HG02840 (cell line): Measurements from ENCODE around the gene SOS2.

Experiments used
- ATAC-seq: cut with Tn5 transposase; IDR thresholded peaks from one replicate; pipeline ENCODE4 v1.9.1; 2021; ENCODE audit warnings: mild to moderate bottlenecking, moderate library complexity, moderate number of reproducible peaks; ENCODE audit not compliant: unreplicated experiment, low FRiP score

SOS2 gene

GRCh38 chr14:50231475-50232275 lies at the start of gene SOS2:
SOS2 (minus strand) TSS chr14:50231578; CDS start chr14:50231283, 295 bp downstream.
- peak; percentile 88 for ATAC-seq

GRCh38 chr14:50272498-50272897 lies 41.1 kb upstream of the SOS2 start:
- no peak for ATAC-seq

GRCh38 chr14:50270932-50271331 lies 39.6 kb upstream of the SOS2 start:
- no peak for ATAC-seq

GRCh38 chr14:50265029-50265428 lies 33.7 kb upstream of the SOS2 start:
- ATAC-seq, result no peak

- ATAC-seq, result no peak
Measured at GRCh38 chr14:50263321-50263720, 31.9 kb upstream of the SOS2 start.

- ATAC-seq, result no peak
Measured at GRCh38 chr14:50262865-50263264, 31.5 kb upstream of the SOS2 start.

- no peak for ATAC-seq
Measured at GRCh38 chr14:50260511-50260910, 29.1 kb upstream of the SOS2 start.

- no peak for ATAC-seq
Measured at GRCh38 chr14:50260072-50260471, 28.7 kb upstream of the SOS2 start.

- ATAC-seq, result no peak
Measured at GRCh38 chr14:50257732-50258131, 26.4 kb upstream of the SOS2 start.

GRCh38 chr14:50254248-50254647 lies 22.9 kb upstream of the SOS2 start:
- ATAC-seq, result no peak

- ATAC-seq, result no peak
Measured at GRCh38 chr14:50249136-50249775, 17.9 kb upstream of the SOS2 start.

- no peak for ATAC-seq
Measured at GRCh38 chr14:50247245-50247644, 15.9 kb upstream of the SOS2 start.

GRCh38 chr14:50242566-50243310 lies 11.4 kb upstream of the SOS2 start:
- ATAC-seq, result no peak

- ATAC-seq, result no peak
Measured at GRCh38 chr14:50242096-50242495, 10.7 kb upstream of the SOS2 start.

- no peak for ATAC-seq
Measured at GRCh38 chr14:50237427-50237826, 6.0 kb upstream of the SOS2 start.

GRCh38 chr14:50233951-50234250 lies 2.5 kb upstream of the SOS2 start:
- ATAC-seq, result no peak

GRCh38 chr14:50233166-50233950 lies 2.0 kb upstream of the SOS2 start:
- no peak for ATAC-seq

GRCh38 chr14:50232276-50232642 lies 881 bp upstream of the SOS2 start:
- ATAC-seq, result no peak

- peak; percentile 38 for ATAC-seq
Measured at GRCh38 chr14:50230701-50231474, 490 bp downstream of the SOS2 start.

- ATAC-seq, result no peak
Measured at GRCh38 chr14:50230401-50230700, 1.0 kb downstream of the SOS2 start.
